ENCODE measurements around the gene MYO3B.

MYO3B gene

GRCh38 chr2:170258382-170258781 is 80.4 kb downstream of the MYO3B start:
- TF ChIP-seq, protein P1, sequence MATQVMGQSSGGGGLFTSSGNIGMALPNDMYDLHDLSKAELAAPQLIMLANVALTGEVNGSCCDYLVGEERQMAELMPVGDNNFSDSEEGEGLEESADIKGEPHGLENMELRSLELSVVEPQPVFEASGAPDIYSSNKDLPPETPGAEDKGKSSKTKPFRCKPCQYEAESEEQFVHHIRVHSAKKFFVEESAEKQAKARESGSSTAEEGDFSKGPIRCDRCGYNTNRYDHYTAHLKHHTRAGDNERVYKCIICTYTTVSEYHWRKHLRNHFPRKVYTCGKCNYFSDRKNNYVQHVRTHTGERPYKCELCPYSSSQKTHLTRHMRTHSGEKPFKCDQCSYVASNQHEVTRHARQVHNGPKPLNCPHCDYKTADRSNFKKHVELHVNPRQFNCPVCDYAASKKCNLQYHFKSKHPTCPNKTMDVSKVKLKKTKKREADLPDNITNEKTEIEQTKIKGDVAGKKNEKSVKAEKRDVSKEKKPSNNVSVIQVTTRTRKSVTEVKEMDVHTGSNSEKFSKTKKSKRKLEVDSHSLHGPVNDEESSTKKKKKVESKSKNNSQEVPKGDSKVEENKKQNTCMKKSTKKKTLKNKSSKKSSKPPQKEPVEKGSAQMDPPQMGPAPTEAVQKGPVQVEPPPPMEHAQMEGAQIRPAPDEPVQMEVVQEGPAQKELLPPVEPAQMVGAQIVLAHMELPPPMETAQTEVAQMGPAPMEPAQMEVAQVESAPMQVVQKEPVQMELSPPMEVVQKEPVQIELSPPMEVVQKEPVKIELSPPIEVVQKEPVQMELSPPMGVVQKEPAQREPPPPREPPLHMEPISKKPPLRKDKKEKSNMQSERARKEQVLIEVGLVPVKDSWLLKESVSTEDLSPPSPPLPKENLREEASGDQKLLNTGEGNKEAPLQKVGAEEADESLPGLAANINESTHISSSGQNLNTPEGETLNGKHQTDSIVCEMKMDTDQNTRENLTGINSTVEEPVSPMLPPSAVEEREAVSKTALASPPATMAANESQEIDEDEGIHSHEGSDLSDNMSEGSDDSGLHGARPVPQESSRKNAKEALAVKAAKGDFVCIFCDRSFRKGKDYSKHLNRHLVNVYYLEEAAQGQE (IDR thresholded peaks at IDR 0.05; ENCODE audit: insufficient read depth in 1 of 2, low read depth in 2 of 2, low read length in 2 of 2) = no peak
- no peak for TF ChIP-seq SIN3A (IDR thresholded peaks at IDR 0.05; ENCODE audit: borderline replicate concordance, insufficient read depth, low read length)
- TF ChIP-seq TAF1 (IDR thresholded peaks at IDR 0.05; ENCODE audit: borderline replicate concordance, insufficient read depth, low read length) = no peak
- no peak for TF ChIP-seq POLR2AphosphoS5 (IDR thresholded peaks at IDR 0.05; ENCODE audit: low read depth, low read length)
- no peak for TF ChIP-seq FOXP2 (optimal IDR thresholded peaks at IDR 0.05; ENCODE audit: borderline replicate concordance, extremely low read depth, extremely low read length, insufficient read depth)

DNA sequence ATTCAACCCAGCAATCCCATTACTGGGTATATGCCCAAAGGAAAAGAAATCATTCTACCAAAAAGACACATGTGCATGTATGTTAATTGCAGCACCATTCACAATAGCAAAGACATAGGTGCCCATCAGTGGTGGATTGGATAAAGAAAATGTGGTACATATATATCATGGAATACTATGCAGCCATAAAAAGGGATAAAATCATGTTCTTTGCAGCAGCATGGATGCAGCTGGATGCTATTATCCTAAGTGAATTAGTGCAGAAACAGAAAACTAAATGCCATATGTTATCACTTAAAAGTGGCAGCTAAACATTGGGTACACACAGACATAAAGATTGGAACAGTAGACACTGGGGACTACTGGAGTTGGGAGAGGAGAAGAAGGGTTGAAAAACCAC is 82.2 kb downstream of the MYO3B start:
- TF ChIP-seq POLR2AphosphoS5 (IDR thresholded peaks at IDR 0.05; ENCODE audit: low read depth, low read length) (no peak), SIN3A (IDR thresholded peaks at IDR 0.05; ENCODE audit: borderline replicate concordance, insufficient read depth, low read length) (no peak), FOXP2 (optimal IDR thresholded peaks at IDR 0.05; ENCODE audit: borderline replicate concordance, extremely low read depth, extremely low read length, insufficient read depth) (no peak), TAF1 (IDR thresholded peaks at IDR 0.05; ENCODE audit: borderline replicate concordance, insufficient read depth, low read length) (no peak)
- TF ChIP-seq, protein P1 (IDR thresholded peaks at IDR 0.05; ENCODE audit: insufficient read depth in 1 of 2, low read depth in 2 of 2, low read length in 2 of 2) = no peak

GRCh38 chr2:170261566-170261965 is 83.6 kb downstream of the MYO3B start:
- no peak for TF ChIP-seq FOXP2 (optimal IDR thresholded peaks at IDR 0.05; ENCODE audit: borderline replicate concordance, extremely low read depth, extremely low read length, insufficient read depth)
- TF ChIP-seq SIN3A (IDR thresholded peaks at IDR 0.05; ENCODE audit: borderline replicate concordance, insufficient read depth, low read length) = no peak
- TF ChIP-seq, protein P1 (IDR thresholded peaks at IDR 0.05; ENCODE audit: insufficient read depth in 1 of 2, low read depth in 2 of 2, low read length in 2 of 2) = no peak
- no peak for TF ChIP-seq POLR2AphosphoS5 (IDR thresholded peaks at IDR 0.05; ENCODE audit: low read depth, low read length)
- no peak for TF ChIP-seq TAF1 (IDR thresholded peaks at IDR 0.05; ENCODE audit: borderline replicate concordance, insufficient read depth, low read length)

- TF ChIP-seq SIN3A (IDR thresholded peaks at IDR 0.05; ENCODE audit: borderline replicate concordance, insufficient read depth, low read length) (no peak), FOXP2 (optimal IDR thresholded peaks at IDR 0.05; ENCODE audit: borderline replicate concordance, extremely low read depth, extremely low read length, insufficient read depth) (no peak), TAF1 (IDR thresholded peaks at IDR 0.05; ENCODE audit: borderline replicate concordance, insufficient read depth, low read length) (no peak), POLR2AphosphoS5 (IDR thresholded peaks at IDR 0.05; ENCODE audit: low read depth, low read length) (no peak)
- TF ChIP-seq, protein P1 (IDR thresholded peaks at IDR 0.05; ENCODE audit: insufficient read depth in 1 of 2, low read depth in 2 of 2, low read length in 2 of 2) = no peak
Measured at GRCh38 chr2:170262343-170262742, 84.4 kb downstream of the MYO3B start.

DNA sequence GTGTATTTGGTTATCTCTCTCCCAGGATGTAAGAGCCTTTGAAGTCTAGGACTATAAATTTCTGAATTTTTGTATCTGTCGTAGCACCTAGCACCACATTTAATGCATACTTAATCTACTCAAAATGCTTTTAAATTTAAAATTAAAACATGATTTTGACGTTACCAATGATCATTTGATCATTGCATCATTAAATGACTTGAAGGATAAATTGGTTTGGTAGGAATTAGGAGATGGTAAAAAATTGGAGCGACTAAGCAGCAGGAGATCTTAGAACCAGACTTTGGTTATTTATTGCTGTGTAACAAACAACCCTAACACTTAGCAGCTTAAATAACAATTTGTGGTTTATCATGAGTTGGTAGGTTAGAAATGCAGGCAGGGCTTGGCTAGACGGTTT is 84.9 kb downstream of the MYO3B start:
- TF ChIP-seq TAF1 (IDR thresholded peaks at IDR 0.05; ENCODE audit: borderline replicate concordance, insufficient read depth, low read length) (no peak), FOXP2 (optimal IDR thresholded peaks at IDR 0.05; ENCODE audit: borderline replicate concordance, extremely low read depth, extremely low read length, insufficient read depth) (no peak), POLR2AphosphoS5 (IDR thresholded peaks at IDR 0.05; ENCODE audit: low read depth, low read length) (no peak), SIN3A (IDR thresholded peaks at IDR 0.05; ENCODE audit: borderline replicate concordance, insufficient read depth, low read length) (no peak)
- TF ChIP-seq, protein P1 (IDR thresholded peaks at IDR 0.05; ENCODE audit: insufficient read depth in 1 of 2, low read depth in 2 of 2, low read length in 2 of 2) = no peak
